GM12878 (cell line): ENCODE measurements around the gene GMDS. TPM values are rescaled to one million over a fixed set of nuclear protein-coding genes. Genes with fewer than 3 reads are reported as not detected.
A peak's percentile ranks its signal among the peaks of the same experiment; 100 is the strongest.

ENCODE experiments used
- BACH1 ChIP-seq: fragments of 450-650 bp; IDR thresholded peaks from 2 replicates; pipeline ENCODE4 v1.6.1; 2017; ENCODE audit warnings: mild to moderate bottlenecking, borderline replicate concordance
- CREB1 ChIP-seq: IDR thresholded peaks from 2 replicates; pipeline ENCODE4 v1.6.1; 2012; ENCODE audit warnings: low read depth, mild to moderate bottlenecking, inconsistent platforms
- EZH2 ChIP-seq: IDR thresholded peaks from 2 replicates; pipeline ENCODE4 v1.6.1; 2012; ENCODE audit warnings: low read depth, mild to moderate bottlenecking, control low read depth, inconsistent platforms, low read length, borderline replicate concordance; ENCODE audit not compliant: control insufficient read depth
- FOS ChIP-seq: IDR thresholded peaks from 3 replicates; pipeline ENCODE4 v1.6.1; 2011; ENCODE audit warnings: borderline replicate concordance; ENCODE audit not compliant: insufficient read length; ENCODE audit errors: extremely low read depth
- HCFC1 ChIP-seq: fragments of 150-350 bp; IDR thresholded peaks from 2 replicates; pipeline ENCODE4 v1.6.1; 2014; ENCODE audit warnings: low read length
- LARP7 ChIP-seq: fragments of 450-650 bp; IDR thresholded peaks from 2 replicates; pipeline ENCODE4 v1.6.1; 2017; ENCODE audit warnings: mild to moderate bottlenecking
- NFIC ChIP-seq: IDR thresholded peaks from 2 replicates; pipeline ENCODE4 v1.6.1; 2012; ENCODE audit warnings: low read depth, mild to moderate bottlenecking, inconsistent platforms, low read length, moderate library complexity
- POLR2A ChIP-seq: IDR thresholded peaks from 2 replicates; pipeline ENCODE4 v1.6.1; 2011; ENCODE audit warnings: low read depth, mild to moderate bottlenecking, low read length
- POLR2AphosphoS5 ChIP-seq: IDR thresholded peaks from 2 replicates; pipeline ENCODE4 v1.6.1; 2011; ENCODE audit warnings: mild to moderate bottlenecking, low read length, inconsistent platforms
- RBBP5 ChIP-seq: fragments of 200-600 bp; sonication (generic); conservative IDR thresholded peaks from 2 replicates; pipeline ENCODE4 v1.6.1; 2016
- RUNX3 ChIP-seq: IDR thresholded peaks from 2 replicates; pipeline ENCODE4 v1.6.1; 2012; ENCODE audit warnings: low read length, inconsistent platforms
- SREBF2 ChIP-seq: IDR thresholded peaks from 2 replicates; pipeline ENCODE4 v1.6.1; 2012; ENCODE audit warnings: mild to moderate bottlenecking, low read length
- TBL1XR1 ChIP-seq: IDR thresholded peaks from 2 replicates; pipeline ENCODE4 v1.6.1; 2012; ENCODE audit warnings: low read depth, low read length, improper control_type of control experiment
- ZNF622 ChIP-seq: fragments of 450-650 bp; IDR thresholded peaks from 2 replicates; pipeline ENCODE4 v1.6.1; 2017; ENCODE audit warnings: mild to moderate bottlenecking, inconsistent platforms
- polyA plus RNA-seq, 11 experiments: library from polyadenylated mRNA; depleted of rRNA in 4 of 11; unstranded in 6 of 11; stranded (reverse) in 5 of 11; fragments of >200 nt; fragmentation: Nextera tagmentation in 4 of 11; fragmentation: Illumina TruSeq in 1 of 11; extraction: Ambion mirVana in 4 of 11; extraction: Trizol in 1 of 11; gene quantifications; 1 replicate in 1 of 11; 2 replicates in 10 of 11; pipeline versions ENCODE4 v1.2.1 to v1.2.3, GENCODE V29; 2011 to 2016; ENCODE audit warnings: inconsistent platforms in 2 of 11, missing spikeins in 2 of 11, low read depth in 1 of 11
- total RNA-seq, 4 experiments: library from RNA; depleted of rRNA in 3 of 4; stranded (reverse); fragments of >200 nt in 3 of 4; fragmentation: Illumina TruSeq in 1 of 4; extraction: Trizol in 1 of 4; gene quantifications; 2 replicates each; pipeline versions ENCODE4 v1.2.1 to v1.2.3, GENCODE V29; 2013 to 2021
- TF ChIP-seq, protein P1 (sequence below): IDR thresholded peaks from 2 replicates; pipeline ENCODE4 v1.6.1; 2011; ENCODE audit warnings: borderline replicate concordance, low read depth, mild to moderate bottlenecking, moderate library complexity, low read length; ENCODE audit not compliant: insufficient read depth, poor library complexity, severe bottlenecking
- TF ChIP-seq, protein P2 (sequence below): fragments of 150-350 bp; IDR thresholded peaks from 2 replicates; pipeline ENCODE4 v1.6.1; 2016; ENCODE audit warnings: low read depth, low read length
- TF ChIP-seq, protein P3 (sequence below): fragments of 450-650 bp; IDR thresholded peaks from 2 replicates; pipeline ENCODE4 v1.6.1; 2016; ENCODE audit warnings: mild to moderate bottlenecking
- TF ChIP-seq, protein P4 (sequence below): fragments of 150-350 bp; IDR thresholded peaks from 2 replicates; pipeline ENCODE4 v1.6.1; 2014; ENCODE audit warnings: mild to moderate bottlenecking, low read depth, low read length
- TF ChIP-seq, protein P5 (sequence below): IDR thresholded peaks from 2 replicates; pipeline ENCODE4 v1.6.1; 2012; ENCODE audit warnings: low read depth, low read length, improper control_type of control experiment
- TF ChIP-seq, protein P6 (sequence below): fragments of 450-650 bp; IDR thresholded peaks from 2 replicates; pipeline ENCODE4 v1.6.1; 2014; ENCODE audit warnings: mild to moderate bottlenecking

GMDS gene
- total and polyA plus RNA-seq, 10 of the 15 experiments (the other 5 are each of a cell fraction or from before 2014, with no cell fraction given) = 0.61 to 53.8 (median 29.3) TPM

DNA sequence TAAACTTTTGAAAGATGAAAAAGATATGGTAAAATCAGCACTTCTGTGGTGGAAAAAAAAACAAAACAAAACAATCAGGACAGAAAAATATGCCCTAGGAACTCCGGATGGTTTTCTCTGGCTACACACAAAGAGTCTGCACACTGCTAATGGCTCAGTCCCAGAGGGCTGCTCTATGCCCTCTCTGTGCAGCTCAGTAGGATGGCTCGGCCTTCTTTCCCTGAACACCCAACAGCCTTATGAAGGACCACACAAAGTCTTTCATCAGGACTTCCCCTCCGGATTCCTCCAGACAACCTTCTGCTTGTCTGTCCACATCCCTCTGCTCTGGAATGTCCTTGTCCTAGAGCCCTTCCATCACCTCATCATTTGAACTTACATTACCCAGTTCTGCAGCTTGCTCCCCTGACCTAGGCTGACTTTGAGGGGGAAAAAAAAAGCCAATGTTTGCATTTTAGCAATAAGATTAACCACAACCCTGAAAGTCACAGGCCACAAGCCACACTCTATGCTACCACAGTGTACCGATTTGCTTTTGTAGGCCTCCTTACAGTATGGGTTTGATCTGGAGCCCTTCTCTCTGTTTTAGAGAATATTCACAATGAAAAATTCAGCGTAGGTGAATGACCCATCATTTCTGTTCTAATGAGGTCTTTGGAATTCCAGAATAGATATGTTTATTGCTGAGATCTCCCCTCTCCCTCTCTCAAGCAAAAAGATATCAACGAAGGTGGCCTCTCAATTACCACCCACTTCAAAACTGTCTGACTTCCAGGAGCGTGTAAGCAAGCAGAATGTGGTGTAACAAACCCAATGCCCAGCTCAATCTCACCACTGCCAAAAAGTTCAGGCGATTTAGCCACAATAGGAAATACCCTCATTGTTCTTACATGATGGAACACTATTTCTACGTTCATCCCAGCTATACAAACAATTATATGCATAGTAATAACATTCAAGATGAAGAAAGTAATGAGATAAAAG is 164.0 kb downstream of the GMDS start (continued):
- TF ChIP-seq, protein P1, sequence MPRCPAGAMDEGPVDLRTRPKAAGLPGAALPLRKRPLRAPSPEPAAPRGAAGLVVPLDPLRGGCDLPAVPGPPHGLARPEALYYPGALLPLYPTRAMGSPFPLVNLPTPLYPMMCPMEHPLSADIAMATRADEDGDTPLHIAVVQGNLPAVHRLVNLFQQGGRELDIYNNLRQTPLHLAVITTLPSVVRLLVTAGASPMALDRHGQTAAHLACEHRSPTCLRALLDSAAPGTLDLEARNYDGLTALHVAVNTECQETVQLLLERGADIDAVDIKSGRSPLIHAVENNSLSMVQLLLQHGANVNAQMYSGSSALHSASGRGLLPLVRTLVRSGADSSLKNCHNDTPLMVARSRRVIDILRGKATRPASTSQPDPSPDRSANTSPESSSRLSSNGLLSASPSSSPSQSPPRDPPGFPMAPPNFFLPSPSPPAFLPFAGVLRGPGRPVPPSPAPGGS = no peak
- no peak for TF ChIP-seq POLR2AphosphoS5
- TF ChIP-seq ZNF622 = no peak
- no peak for TF ChIP-seq HCFC1
- TF ChIP-seq RUNX3 = peak; percentile 98
- TF ChIP-seq EZH2 = no peak
- TF ChIP-seq, protein P2, sequence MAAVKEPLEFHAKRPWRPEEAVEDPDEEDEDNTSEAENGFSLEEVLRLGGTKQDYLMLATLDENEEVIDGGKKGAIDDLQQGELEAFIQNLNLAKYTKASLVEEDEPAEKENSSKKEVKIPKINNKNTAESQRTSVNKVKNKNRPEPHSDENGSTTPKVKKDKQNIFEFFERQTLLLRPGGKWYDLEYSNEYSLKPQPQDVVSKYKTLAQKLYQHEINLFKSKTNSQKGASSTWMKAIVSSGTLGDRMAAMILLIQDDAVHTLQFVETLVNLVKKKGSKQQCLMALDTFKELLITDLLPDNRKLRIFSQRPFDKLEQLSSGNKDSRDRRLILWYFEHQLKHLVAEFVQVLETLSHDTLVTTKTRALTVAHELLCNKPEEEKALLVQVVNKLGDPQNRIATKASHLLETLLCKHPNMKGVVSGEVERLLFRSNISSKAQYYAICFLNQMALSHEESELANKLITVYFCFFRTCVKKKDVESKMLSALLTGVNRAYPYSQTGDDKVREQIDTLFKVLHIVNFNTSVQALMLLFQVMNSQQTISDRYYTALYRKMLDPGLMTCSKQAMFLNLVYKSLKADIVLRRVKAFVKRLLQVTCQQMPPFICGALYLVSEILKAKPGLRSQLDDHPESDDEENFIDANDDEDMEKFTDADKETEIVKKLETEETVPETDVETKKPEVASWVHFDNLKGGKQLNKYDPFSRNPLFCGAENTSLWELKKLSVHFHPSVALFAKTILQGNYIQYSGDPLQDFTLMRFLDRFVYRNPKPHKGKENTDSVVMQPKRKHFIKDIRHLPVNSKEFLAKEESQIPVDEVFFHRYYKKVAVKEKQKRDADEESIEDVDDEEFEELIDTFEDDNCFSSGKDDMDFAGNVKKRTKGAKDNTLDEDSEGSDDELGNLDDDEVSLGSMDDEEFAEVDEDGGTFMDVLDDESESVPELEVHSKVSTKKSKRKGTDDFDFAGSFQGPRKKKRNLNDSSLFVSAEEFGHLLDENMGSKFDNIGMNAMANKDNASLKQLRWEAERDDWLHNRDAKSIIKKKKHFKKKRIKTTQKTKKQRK = no peak
- no peak for TF ChIP-seq SREBF2
- TF ChIP-seq RBBP5 = no peak
- TF ChIP-seq LARP7 = no peak
- TF ChIP-seq, protein P3, sequence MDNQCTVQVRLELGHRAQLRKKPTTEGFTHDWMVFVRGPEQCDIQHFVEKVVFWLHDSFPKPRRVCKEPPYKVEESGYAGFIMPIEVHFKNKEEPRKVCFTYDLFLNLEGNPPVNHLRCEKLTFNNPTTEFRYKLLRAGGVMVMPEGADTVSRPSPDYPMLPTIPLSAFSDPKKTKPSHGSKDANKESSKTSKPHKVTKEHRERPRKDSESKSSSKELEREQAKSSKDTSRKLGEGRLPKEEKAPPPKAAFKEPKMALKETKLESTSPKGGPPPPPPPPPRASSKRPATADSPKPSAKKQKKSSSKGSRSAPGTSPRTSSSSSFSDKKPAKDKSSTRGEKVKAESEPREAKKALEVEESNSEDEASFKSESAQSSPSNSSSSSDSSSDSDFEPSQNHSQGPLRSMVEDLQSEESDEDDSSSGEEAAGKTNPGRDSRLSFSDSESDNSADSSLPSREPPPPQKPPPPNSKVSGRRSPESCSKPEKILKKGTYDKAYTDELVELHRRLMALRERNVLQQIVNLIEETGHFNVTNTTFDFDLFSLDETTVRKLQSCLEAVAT = 0 out of 2 replicates have a peak, but pooled peaks have one; percentile 50
- TF ChIP-seq, protein P4, sequence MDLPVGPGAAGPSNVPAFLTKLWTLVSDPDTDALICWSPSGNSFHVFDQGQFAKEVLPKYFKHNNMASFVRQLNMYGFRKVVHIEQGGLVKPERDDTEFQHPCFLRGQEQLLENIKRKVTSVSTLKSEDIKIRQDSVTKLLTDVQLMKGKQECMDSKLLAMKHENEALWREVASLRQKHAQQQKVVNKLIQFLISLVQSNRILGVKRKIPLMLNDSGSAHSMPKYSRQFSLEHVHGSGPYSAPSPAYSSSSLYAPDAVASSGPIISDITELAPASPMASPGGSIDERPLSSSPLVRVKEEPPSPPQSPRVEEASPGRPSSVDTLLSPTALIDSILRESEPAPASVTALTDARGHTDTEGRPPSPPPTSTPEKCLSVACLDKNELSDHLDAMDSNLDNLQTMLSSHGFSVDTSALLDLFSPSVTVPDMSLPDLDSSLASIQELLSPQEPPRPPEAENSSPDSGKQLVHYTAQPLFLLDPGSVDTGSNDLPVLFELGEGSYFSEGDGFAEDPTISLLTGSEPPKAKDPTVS = no peak
- no peak for TF ChIP-seq FOS
- no peak for TF ChIP-seq CREB1
- TF ChIP-seq POLR2A = no peak
- peak; percentile 50; the same call in 1 of the 2 replicates for TF ChIP-seq TBL1XR1
- TF ChIP-seq NFIC = peak; percentile 74
- TF ChIP-seq BACH1 = no peak
- TF ChIP-seq, protein P5, sequence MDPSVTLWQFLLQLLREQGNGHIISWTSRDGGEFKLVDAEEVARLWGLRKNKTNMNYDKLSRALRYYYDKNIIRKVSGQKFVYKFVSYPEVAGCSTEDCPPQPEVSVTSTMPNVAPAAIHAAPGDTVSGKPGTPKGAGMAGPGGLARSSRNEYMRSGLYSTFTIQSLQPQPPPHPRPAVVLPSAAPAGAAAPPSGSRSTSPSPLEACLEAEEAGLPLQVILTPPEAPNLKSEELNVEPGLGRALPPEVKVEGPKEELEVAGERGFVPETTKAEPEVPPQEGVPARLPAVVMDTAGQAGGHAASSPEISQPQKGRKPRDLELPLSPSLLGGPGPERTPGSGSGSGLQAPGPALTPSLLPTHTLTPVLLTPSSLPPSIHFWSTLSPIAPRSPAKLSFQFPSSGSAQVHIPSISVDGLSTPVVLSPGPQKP = no peak
- TF ChIP-seq, protein P6, sequence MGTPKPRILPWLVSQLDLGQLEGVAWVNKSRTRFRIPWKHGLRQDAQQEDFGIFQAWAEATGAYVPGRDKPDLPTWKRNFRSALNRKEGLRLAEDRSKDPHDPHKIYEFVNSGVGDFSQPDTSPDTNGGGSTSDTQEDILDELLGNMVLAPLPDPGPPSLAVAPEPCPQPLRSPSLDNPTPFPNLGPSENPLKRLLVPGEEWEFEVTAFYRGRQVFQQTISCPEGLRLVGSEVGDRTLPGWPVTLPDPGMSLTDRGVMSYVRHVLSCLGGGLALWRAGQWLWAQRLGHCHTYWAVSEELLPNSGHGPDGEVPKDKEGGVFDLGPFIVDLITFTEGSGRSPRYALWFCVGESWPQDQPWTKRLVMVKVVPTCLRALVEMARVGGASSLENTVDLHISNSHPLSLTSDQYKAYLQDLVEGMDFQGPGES = no peak
